CD1c-positive myeloid dendritic cell (primary cell): ENCODE results near the gene CLTRN.
"Not testable (repeated sequence)": the region's sequence is repeated elsewhere in the genome, so short reads cannot be mapped to it uniquely, and the experiment has no call there.

Source experiments
- DNase-seq: peaks from one replicate; pipeline ENCODE4 v3.0.0-alpha.2; 2016; ENCODE audit errors: extremely low spot score

The CLTRN gene

DNA sequence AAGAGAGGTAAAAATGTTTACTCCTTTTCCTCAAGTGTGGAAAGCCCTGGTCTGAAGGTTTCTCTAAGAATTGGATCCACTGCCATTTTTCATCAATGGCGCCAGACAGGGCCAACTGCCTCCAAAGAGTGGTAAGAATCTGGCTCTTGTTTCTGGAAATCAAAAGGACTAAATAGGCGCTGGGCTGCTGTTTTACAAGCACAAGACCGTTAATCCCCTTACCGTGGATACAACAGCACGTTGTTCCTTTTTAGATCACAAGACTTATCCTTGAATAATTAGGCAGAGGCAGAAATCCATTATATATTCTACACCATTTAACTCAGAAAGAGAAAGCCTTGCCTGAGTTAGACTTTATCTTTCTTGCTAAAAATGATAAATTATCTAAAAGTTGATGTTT, 10.6 kb downstream of the CLTRN start:
- DNase-seq, result no peak

DNA sequence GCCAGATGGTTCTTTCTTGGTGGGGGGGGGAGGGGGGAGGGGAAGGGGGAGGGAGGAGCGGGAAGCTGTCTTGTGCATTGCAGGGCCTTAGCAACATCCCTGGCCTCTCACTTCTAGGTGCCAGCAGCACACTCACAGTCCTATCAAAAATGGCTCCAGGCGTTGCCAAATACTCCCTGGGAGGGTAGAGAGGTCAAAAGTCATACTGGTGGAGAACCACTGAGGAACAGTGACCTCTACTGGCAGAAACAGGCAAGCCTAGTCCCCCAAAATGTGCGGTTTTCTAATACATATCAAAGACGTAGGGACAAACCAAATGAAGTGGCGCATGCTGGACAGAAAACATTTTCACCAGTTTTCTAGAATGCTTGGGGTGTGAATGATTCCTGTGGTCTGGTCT, 17.1 kb downstream of the CLTRN start:
- not testable (repeated sequence) for DNase-seq

DNA sequence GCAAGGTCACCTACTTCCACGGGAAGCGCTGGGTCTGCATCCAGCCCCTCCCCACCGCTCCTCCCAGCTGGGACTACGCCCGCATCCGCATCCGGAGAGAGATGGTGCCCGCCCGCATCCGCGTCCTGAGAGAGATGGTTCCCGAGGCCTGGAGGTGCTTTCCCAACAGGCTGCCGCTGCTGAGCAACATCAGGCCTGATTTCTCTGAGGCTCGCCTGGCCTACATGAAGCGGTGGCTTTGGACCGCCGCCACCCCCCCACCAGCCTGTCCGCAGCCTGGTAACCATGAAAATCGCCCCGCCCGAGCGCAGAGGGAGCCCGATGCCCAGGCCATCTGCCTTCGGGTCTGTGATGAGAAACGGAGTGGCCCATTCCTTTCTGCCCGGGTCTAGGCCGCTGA, 18.1 kb downstream of the CLTRN start:
- DNase-seq, result no peak

DNA sequence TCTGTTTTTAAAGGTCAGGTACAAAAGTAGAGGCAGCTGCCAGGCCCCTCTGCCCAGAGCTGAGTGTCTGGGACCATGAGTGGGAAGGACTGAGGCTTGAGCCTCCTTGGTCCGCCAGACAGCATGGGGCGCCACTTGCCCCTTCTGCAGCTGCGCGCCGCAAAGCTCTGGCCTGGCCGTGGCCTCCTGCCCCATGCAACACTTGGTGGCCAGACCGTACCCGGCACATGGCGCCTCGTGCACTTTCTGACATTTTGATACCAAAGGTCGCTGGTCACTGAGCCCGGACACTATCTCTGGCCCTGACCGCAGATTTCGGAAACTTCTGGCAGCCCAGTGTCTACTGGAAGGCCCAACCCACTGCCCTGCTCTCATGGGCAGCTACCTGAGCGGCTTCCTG, 18.6 kb downstream of the CLTRN start:
- no peak for DNase-seq

DNA sequence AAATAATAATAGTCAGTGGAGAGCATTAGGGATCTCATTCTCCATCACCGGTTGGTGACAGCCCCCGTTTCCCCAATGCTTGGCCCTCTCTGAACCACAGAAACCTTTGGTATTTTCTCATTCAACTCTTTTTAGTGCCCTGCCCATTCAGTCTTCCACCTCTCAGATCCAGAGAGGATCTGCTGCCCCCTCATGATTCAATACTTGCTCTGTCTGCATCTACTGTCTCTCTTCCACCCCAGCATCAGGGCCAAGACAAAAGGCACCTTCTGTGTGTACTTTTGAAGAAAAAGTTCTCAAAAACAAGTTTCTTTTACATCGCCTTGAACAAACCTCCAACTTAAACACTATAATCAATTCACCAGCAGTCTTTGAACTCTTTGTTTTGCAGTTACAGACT, 19.3 kb downstream of the CLTRN start:
- DNase-seq, result no peak

DNA sequence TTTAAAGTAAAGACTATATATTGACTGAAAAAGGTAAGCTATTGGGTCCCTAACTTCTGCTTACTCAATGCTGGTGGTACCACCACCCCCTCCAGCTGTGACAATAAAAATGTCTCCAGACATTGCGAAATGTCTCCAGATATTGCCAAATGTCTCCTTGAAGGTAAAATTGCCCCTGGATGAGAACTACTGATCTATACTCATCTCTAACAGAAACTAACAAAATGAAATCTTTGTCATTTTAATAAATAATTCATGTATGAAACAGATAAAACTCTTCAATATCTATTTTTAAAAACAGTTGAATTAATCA, 20.1 kb downstream of the CLTRN start:
- DNase-seq, result no peak

DNA sequence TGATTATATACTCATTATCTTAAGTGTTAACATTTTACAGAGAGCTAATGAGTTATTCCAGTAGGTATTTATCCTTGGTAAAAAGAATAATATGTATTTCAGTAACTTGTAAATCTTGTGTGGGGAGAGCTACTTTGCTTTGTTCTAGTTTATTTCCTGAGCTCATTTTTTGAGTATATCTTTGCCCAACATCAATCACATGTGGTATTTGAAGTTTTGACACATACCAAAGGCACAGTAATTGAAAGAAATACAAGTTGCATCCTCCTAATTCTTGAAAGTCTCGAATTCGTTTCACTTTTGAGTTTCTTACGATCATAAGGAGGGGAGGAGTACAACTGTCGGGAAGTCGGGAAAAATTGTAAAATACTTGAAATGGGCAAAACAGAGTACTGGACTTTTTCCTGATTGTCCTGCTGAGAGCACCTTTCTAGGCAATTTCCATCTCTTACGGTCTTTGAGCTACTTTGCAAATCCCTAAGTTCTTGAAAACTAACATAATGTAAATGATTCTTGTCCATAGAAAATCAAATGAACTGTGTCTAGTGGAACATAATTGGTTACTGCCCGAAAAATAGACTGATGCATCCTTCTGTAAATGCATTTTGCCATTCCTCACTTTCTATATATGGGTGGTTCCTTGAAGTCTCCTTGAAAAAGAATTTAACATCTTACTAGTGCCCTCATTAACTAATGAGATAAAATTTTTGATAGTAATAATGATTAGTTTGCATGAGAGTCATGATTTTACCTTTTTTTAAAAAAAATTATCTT, 20.6 kb downstream of the CLTRN start:
- DNase-seq, result no peak

DNA sequence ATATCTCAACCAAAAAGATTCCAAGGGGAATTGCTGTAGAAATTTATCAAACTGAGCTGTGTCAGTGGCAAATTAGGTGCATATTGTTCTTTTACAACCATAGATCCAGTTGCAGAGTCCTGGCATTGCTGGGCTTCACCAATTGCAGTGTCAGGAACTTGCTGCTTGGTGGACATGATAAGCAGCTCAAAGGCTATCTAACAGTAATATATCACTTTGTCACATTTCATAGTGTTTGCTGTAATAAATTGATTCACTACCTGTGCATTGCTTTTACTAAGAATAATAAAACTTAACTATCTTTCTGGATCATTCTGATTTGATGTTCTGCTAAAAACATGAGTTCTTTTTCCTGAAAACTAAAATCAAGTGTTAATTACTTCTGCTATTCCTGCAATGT, 33.0 kb downstream of the CLTRN start:
- DNase-seq, result no peak

DNA sequence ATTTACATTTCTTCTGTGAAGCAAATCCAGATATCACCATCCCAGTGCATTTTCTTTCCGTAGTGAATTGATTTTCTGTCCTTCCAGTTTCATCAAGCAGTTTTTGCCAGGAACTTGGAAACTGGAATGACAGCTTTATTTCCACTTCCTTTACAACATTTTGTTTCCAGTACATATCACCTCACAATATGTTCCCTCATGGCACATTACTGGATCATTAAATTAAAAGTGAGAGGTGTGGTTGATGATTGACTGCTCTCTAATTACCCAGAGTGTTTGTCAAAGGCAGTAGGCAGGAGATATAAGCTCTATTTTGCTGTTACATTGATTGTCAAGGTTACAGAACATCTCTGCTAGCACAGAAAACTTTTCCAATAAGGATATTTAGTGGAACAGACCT, 41.6 kb downstream of the CLTRN start:
- no peak for DNase-seq

DNA sequence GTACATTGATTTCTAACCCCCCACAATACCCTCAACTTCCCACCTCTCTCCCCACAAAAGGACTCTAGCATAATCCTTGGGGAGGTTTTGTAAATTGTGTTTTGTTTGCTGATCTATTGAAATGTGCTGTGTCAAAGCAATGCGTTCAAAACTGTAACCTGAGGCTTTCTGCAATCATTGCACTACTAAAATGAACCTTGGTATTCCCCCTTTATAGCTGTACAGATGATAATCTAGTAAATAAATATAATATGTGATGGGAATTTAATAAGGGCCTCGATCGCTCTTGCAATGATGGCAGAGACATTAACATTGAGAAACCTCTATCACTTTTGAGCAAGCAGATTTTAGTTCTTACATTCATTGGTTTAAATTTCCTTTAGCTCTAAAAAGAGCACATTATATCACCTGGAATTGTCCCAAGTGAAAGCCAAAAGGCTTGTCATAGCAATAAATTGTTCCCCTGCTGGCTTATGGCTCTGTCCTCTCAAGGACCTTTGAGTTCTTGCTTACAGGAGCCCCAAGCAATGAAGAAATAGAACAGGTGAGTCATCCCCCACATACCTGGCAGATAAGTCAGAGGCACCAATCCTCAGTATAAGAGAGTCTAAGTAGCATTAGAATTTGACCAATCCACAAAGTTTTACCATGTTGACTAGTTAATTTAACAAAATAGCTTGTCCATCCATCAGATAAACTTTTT, 45.4 kb downstream of the CLTRN start:
- DNase-seq, result no peak

DNA sequence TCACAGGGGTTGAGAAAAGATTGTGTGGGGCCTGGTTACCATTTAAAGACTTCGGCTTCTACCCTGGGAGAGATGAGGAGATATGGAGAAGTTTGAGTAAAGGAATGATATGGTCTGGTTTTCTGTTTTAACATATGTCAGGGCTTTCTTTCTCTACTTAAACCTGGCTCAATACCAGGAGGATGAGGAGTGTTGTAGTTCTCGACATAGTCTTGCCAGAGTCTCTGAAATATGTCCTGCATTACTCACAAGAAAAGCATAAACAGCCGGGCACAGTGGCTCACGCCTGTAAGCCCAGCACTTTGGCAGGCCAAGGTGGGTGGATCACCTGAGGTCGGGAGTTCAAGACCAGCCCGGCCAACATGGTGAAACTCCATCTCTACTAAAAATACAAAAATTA, 47.5 kb downstream of the CLTRN start:
- no peak for DNase-seq

DNA sequence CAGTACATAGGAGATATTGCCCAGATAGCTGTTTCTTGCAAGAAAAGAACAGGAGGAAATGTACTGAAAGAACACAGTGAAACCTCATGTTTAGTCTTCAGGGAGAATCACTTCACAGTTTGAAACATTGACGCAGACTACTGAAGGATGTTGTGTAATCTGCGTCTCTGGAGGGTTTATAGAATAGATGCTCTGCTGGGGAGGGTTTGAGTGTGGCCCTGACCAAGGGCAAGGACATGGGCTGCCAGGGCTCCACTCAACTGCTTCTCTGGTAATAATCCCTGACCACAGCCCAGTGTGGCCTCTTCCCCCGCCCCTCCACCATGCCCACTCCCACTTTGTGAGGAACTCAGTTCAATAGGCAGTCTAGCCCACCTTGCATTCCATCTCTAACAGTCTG, 48.1 kb downstream of the CLTRN start:
- DNase-seq, result no peak

DNA sequence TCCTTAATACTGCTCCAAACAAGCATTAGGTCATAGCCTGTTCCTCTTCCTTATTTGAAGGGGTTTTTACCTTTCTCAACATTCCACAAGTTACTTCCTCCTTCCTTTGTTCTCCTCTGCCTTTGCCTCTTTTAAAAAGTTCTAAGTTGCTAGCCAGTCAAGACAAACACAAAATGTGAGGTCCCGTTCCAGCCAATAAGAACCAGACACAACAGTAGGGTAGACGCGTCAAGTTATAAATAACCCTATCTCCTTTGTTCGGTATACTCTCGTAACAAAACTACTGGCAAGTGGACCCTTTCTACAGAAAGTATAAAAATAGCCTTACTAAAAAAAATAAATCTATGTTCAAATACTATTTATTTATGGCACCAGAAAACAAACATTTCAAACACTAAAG, 57.5 kb downstream of the CLTRN start:
- no peak for DNase-seq

DNA sequence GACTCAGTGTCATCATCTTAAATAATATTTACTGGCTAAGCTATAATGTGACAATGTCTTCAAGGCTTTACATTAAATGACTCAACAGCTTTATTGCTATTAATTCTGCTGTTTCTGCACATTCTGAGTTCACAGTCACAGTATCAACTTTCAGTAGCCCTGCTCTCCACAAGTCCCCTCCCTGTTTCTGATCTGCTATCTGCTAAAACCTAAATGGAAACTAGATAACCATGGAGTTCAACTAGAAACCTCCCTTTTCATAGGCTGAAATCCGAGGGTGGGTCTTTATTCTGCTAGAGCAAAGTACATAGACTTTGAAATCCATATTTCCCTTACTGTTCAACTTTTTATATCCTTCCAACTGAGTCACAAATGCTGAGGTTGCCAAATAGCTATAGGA, 58.5 kb downstream of the CLTRN start:
- DNase-seq, result no peak

DNA sequence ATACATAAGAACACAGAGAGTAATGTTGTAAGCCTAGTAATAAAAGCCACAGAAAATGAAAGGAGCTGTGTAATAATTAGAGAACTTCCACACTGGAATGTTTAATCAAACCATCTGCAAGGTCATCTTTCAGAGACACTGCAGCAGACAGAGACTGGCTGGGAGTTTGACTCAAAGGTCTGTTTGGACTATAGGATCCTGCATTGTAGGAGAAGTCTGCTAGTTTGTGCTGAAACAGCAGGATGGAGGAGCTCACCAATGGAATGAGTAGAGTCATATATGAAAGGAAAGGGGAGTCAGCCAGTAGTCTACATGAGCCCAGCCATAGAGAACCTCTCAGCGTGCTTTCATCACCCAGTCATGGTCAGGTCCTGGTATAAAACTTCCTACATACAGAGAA, 59.4 kb downstream of the CLTRN start:
- DNase-seq, result no peak

DNA sequence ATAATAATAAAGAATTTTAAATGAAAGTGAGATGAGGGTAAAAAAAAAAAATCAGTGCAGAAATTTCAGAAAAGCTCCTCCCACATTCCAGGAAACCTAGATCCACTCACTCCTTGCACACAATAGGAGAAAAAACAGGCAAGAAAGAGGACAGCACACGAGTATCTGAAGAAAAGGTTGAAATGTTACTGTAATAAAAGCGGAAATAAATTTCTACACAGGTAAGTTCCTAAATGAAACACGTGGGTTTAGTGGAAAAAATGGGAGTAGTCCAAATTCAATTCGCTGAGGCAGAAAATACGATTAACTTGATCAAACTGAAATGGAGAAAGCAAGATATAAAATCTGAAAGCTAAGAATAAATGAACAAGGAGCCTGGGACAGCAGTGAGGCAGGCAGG, 61.8 kb downstream of the CLTRN start:
- DNase-seq, result no peak

DNA sequence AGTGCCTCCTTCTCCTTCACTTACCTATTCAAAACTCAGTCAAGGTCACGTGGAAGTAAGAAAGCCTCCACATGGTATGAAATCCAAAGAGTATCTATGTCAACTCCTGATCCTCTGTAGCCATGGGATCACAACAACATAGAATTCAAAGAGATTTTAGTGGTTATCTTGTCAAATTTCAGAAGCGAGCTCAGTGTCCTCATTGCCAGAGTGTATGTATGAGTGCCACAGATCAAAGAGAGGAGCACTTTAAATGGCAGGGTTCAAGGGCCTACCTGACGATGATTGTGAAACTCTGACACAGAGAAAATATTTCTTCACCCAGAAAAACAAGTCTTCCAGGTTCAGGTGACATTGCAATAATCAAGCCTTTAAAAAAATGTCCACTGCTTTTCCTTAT, 62.7 kb downstream of the CLTRN start:
- no peak for DNase-seq

DNA sequence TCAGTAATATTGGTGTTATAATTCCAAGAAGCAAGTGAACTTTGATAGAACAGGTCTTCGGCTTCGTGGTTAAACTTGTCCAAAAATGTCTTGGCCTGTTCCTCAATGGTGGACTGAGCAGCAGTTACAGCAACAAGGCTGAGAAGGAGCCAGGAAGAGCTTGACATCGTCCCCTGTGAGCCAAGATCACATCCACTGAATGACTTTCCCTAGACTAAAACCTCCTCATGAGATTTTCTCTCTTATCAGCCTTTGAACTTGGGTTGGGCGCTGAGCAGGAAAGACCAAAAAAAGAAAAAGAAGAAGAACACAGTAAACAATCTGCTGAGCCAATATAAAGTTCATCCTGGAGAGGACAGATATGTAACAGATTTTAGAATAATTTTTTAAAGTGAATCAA, 63.9 kb downstream of the CLTRN start, which contains the start of gene ACE2:
ACE2 (minus strand) TSS at position 216 of the 400 bp plus-strand sequence; CDS start at position 167, 49 bp downstream.
- no peak for DNase-seq

DNA sequence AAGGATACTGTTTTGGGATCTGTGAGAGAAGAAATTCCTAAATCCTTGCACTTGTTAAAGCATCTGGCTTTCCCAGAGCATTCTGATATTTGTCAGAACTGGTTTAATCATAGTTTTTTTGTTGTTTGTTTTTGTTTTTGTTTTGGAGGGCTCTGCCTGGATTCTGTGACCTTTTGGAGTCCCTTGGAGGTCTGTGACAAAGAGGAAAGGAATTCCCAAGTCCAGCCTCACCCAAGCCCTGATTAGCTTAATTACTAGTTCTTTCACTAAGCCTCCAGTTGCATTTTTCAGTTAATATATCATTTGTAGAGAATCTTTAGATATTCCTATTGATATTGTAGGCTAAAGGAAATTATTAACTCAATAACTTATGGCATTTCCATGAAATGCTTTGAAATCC, 64.6 kb downstream of the CLTRN start:
- DNase-seq, result no peak

DNA sequence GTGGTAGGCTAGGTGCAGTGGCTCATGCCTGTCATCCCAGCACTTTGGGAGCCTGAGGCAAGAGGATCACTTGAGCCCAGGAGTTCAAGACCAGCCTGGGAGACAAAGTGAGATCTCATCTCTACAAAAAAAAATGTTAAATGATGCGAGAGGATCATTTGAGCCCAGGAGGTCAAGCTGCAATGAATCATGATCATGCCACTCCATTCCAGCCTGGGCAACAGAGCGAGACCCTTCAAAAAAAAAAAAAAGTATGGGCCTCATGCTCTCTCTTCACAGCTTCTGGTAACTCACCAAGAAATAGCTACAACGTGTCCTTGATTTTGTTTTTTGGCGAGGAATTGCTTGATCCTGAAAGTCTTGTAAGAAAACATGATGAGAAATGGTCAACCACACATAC, 65.1 kb downstream of the CLTRN start:
- DNase-seq, result no peak

DNA sequence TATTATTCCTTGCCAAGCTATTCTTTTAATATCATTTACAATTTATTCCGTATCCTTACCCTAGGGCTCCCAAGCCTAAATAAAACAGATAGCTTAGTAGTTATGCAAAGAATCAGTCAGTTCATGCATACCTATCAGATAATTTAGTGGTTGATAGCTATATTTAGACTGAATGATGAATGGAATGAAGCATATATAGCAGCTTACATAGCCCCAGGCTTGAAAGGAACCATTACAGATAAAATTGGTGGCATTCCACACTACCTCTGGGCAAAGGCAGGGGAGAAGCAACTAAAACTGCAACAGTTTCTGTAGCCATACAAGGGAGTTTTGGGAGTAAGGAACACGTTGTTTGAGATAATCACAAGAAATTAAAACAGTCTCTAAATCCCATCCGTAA, 66.6 kb downstream of the CLTRN start:
- no peak for DNase-seq

DNA sequence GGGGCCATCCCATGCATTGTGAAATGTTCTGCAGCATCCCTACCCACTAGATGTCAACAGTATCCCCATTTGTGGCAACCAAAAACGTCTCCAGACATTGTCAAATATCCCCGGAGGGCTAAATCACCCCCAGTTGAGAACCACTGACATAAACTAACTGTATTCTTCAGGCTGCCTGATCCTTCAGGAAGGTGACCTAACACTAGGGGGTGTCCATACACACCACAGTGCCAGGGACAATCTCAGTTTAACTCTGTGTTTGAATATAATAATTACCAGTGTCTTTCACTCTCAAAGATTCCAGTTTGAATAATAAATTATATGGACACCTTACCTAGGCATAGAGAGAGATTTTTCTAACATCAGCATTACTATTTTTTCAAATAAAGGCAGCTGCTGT, 70.2 kb downstream of the CLTRN start:
- no peak for DNase-seq
